B cell (primary cell): ENCODE data around the gene TNRC6C. TPM values are rescaled to one million over a fixed set of nuclear protein-coding genes. Genes with fewer than 3 reads are reported as not detected.

Source experiments
- ATAC-seq: fragments of 200-7000 bp; cut with Tn5 transposase; one replicate; pipeline ENCODE4 v1.10.0; 2021; ENCODE audit warnings: low read depth, mild to moderate bottlenecking, moderate number of reproducible peaks, moderate library complexity
- CTCF ChIA-PET: fragments of 350-600 bp; sonication (Branson Sonifier 250); formaldehyde crosslinking; loops from one replicate; lab custom pipeline; 2021; ENCODE audit warnings: antibody characterized with exemption, inconsistent platforms; lab: Charles Lee
- POLR2A ChIA-PET: fragments of 350-600 bp; sonication (Branson Sonifier 250); formaldehyde crosslinking; loops from one replicate; lab custom pipeline; 2021; ENCODE audit warnings: antibody characterized with exemption; lab: Charles Lee
- DNase-seq: peaks from one replicate; pipeline ENCODE4 v3.0.0; 2013
- H2AFZ ChIP-seq: 2 replicates; pipeline ENCODE4 v1.6.1; 2012; ENCODE audit warnings: mild to moderate bottlenecking, low read depth, low read length; ENCODE audit not compliant: insufficient read depth, poor library complexity, severe bottlenecking
- H3K27ac ChIP-seq, 2 donors: 1 replicate in 1 of 2; 2 replicates in 1 of 2; pipeline ENCODE4 v1.5.1; 2012 to 2013; ENCODE audit warnings: low read length in 2 of 2, mild to moderate bottlenecking in 2 of 2, moderate library complexity in 1 of 2
- H3K27me3 ChIP-seq, 4 experiments: fragments of 200-600 bp in 1 of 4; sonication (generic) in 1 of 4; replicated peaks in 1 of 4; 1 replicate in 2 of 4; 2 replicates in 2 of 4; pipeline versions ENCODE4 v1.6.1 to v1.7.0; 2013 to 2016; ENCODE audit warnings: low read length in 3 of 4, mild to moderate bottlenecking in 2 of 4, mixed read lengths in 1 of 4, moderate library complexity in 1 of 4; ENCODE audit not compliant: insufficient read depth in 4 of 4, control insufficient read depth in 3 of 4; ENCODE audit errors: control extremely low read depth in 1 of 4
- H3K36me3 ChIP-seq, 2 experiments: replicated peaks in 1 of 2; 1 replicate in 1 of 2; 2 replicates in 1 of 2; pipeline versions ENCODE4 v1.6.1 to v1.7.1; 2013; ENCODE audit warnings: low read length in 1 of 2; ENCODE audit not compliant: insufficient read depth in 2 of 2, control insufficient read depth in 1 of 2; ENCODE audit errors: control extremely low read depth in 1 of 2, extremely low read depth in 1 of 2
- H3K4me1 ChIP-seq, 2 donors: fragments of 200-600 bp in 1 of 2; sonication (generic) in 1 of 2; 1 replicate in 1 of 2; 2 replicates in 1 of 2; pipeline versions ENCODE4 v1.5.1 to v1.6.1; 2013 to 2017; ENCODE audit warnings: low read length in 2 of 2; ENCODE audit not compliant: control insufficient read depth in 2 of 2, insufficient read depth in 2 of 2
- H3K4me2 ChIP-seq: replicated peaks from 2 replicates; pipeline ENCODE3; 2012; ENCODE audit warnings: mild to moderate bottlenecking, low read depth, low read length; ENCODE audit not compliant: poor library complexity, severe bottlenecking
- H3K4me3 ChIP-seq, 5 experiments: fragments of 200-600 bp in 1 of 5; sonication (generic) in 1 of 5; 1 replicate in 3 of 5; 2 replicates in 2 of 5; pipeline versions ENCODE4 v1.5.1 to v1.7.0; 2011 to 2016; ENCODE audit warnings: low read length in 4 of 5, mild to moderate bottlenecking in 4 of 5, low read depth in 2 of 5, control low read depth in 1 of 5, moderate library complexity in 1 of 5; ENCODE audit not compliant: insufficient read depth in 1 of 5; ENCODE audit errors: control extremely low read depth in 1 of 5, extremely low read depth in 1 of 5
- H3K79me2 ChIP-seq: fragments of 200-600 bp; sonication (generic); one replicate; pipeline ENCODE4 v1.6.0; 2016; ENCODE audit warnings: low read length; ENCODE audit not compliant: control insufficient read depth, insufficient read depth
- H3K9ac ChIP-seq: fragments of 200-600 bp; sonication (generic); 2 replicates; pipeline ENCODE4 v1.6.1; 2017; ENCODE audit warnings: mild to moderate bottlenecking, low read length, moderate library complexity
- H3K9me3 ChIP-seq, 3 donors: one replicate each; pipeline versions ENCODE4 v1.6.1 to v1.7.1; 2013; ENCODE audit warnings: low read length in 2 of 3; ENCODE audit not compliant: control insufficient read depth in 2 of 3, insufficient read depth in 1 of 3; ENCODE audit errors: control extremely low read depth in 1 of 3
- H4K20me1 ChIP-seq: 2 replicates; pipeline ENCODE4 v1.6.0; 2012; ENCODE audit warnings: mild to moderate bottlenecking, low read length; ENCODE audit not compliant: insufficient read depth, control insufficient read depth, poor library complexity, severe bottlenecking
- H3K27ac Mint-ChIP-seq: one replicate; pipeline ENCODE4 v1.8.0; 2021; ENCODE audit warnings: mixed read lengths
- H3K27me3 Mint-ChIP-seq: one replicate; pipeline ENCODE4 v1.8.0; 2021; ENCODE audit warnings: mixed read lengths
- H3K4me1 Mint-ChIP-seq: one replicate; pipeline ENCODE4 v1.8.0; 2021; ENCODE audit warnings: mixed read lengths
- H3K4me3 Mint-ChIP-seq: one replicate; pipeline ENCODE4 v1.8.0; 2021; ENCODE audit warnings: mixed read lengths
- H3K9me3 Mint-ChIP-seq: one replicate; pipeline ENCODE4 v1.8.0; 2022; ENCODE audit warnings: mixed read lengths; ENCODE audit not compliant: insufficient read depth
- EZH2 ChIP-seq: IDR thresholded peaks from 2 replicates; pipeline ENCODE4 v1.6.1; 2012; ENCODE audit warnings: borderline replicate concordance, low read depth, mild to moderate bottlenecking, moderate library complexity, low read length; ENCODE audit not compliant: insufficient read depth, poor library complexity, severe bottlenecking
- WGBS: methylation state at CpG from one replicate; pipeline ENCODE4 v1.1.5; 2013; ENCODE audit warnings: missing lambda C conversion rate; ENCODE audit not compliant: insufficient coverage; 5-methylcytosine and 5-hydroxymethylcytosine counted together
- intact Hi-C: fragments of 100-400 bp; cut with micrococcal nuclease; formaldehyde crosslinking; loops from one replicate; pipeline ENCODE4 v1.10.0; 2022
- polyA plus RNA-seq: library from polyadenylated mRNA; depleted of rRNA; stranded (reverse); fragments of >200 nt; gene quantifications from 2 replicates; pipeline ENCODE4 v1.2.3, GENCODE V29; 2012
- total RNA-seq, 2 donors: library from RNA; stranded (reverse); fragments of 120-200 nt in 1 of 2; gene quantifications; 1 replicate in 1 of 2; 2 replicates in 1 of 2; pipeline versions ENCODE4 v1.2.3 to v1.2.4, GENCODE V29; 2013 to 2022
- TF ChIP-seq, protein P1 (sequence below): fragments of 200-600 bp; IDR thresholded peaks from one replicate; pipeline ENCODE4 v1.8.0; 2022; ENCODE audit warnings: antibody characterized with exemption, mild to moderate bottlenecking

Gene TNRC6C
- total and polyA plus RNA-seq, 2 donors (not counting 1 experiment from before 2014, with no cell fraction given): 3.9 to 63.8 TPM

- Mint-ChIP-seq H3K4me3 (peak overlapping the region; percentile 36), H3K27ac (no peak overlapping the region), H3K27me3 (peaks cover 62% of the 10 kb centered on the region), H3K9me3 (no peaks in the 10 kb centered on the region), H3K4me1 (peaks cover 24% of the 10 kb centered on the region)
- peak overlapping the region; percentile 18 for H3K9ac ChIP-seq
- H3K4me1 ChIP-seq: peaks cover 18 to 28% of the 10 kb centered on the region in 2 donors
- DNase-seq: no peak
- H3K9me3 ChIP-seq: peaks cover 0 to 10% (median 1%) of the 10 kb centered on the region in 3 donors
- no peak overlapping the region for H2AFZ ChIP-seq
- no peak overlapping the region for H3K27ac ChIP-seq
- ATAC-seq: no peak
- peak overlapping the region; percentile 69 for H3K4me2 ChIP-seq
- no peaks in the 10 kb centered on the region for H3K79me2 ChIP-seq
- H3K4me3 ChIP-seq: peak overlapping the region in 1 of 5 experiments; percentile 2
- H4K20me1 ChIP-seq: peaks cover 5% of the 10 kb centered on the region
- TF ChIP-seq, protein P1, sequence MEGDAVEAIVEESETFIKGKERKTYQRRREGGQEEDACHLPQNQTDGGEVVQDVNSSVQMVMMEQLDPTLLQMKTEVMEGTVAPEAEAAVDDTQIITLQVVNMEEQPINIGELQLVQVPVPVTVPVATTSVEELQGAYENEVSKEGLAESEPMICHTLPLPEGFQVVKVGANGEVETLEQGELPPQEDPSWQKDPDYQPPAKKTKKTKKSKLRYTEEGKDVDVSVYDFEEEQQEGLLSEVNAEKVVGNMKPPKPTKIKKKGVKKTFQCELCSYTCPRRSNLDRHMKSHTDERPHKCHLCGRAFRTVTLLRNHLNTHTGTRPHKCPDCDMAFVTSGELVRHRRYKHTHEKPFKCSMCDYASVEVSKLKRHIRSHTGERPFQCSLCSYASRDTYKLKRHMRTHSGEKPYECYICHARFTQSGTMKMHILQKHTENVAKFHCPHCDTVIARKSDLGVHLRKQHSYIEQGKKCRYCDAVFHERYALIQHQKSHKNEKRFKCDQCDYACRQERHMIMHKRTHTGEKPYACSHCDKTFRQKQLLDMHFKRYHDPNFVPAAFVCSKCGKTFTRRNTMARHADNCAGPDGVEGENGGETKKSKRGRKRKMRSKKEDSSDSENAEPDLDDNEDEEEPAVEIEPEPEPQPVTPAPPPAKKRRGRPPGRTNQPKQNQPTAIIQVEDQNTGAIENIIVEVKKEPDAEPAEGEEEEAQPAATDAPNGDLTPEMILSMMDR: no peak
- no peak for TF ChIP-seq EZH2
- intact Hi-C loops: loop anchor here (1.0 kb wide), 2 partner anchors 35 to 73 kb away; no protein-coding TSS in a partner anchor
- H3K27me3 ChIP-seq: peaks cover 0 to 53% (median 31%) of the 10 kb centered on the region in 4 experiments
- WGBS: no CpG with 5 or more reads among the region's 6 CpGs
- CTCF ChIA-PET: interaction anchor here (1.1 to 2.3 kb wide), 7 partner anchors 40 to 585 kb away, joined by 3 to 12 read pairs (median 4); partner anchors contain the start of gene TNRC6C
- POLR2A ChIA-PET: interaction anchor here (0.6 to 1.6 kb wide), 9 partner anchors 21 to 471 kb away, joined by 3 to 19 read pairs (median 5); partner anchors contain the start of gene TNRC6C
- H3K36me3 ChIP-seq: no peaks in the 10 kb centered on the region
Measured at GRCh38 chr17:77916264-77916663, 42.2 kb upstream of the TNRC6C start.
